ENCODE measurements around the gene POU2AF1.

POU2AF1 gene

GRCh38 chr11:111310723-111311122 is 68.4 kb downstream of the POU2AF1 start:
- no peak for TF ChIP-seq TOX (CRISPR knock-in tag; IDR thresholded peaks at IDR 0.05; ENCODE audit: borderline replicate concordance)
- no peak for TF ChIP-seq PATZ1 (CRISPR knock-in tag; IDR thresholded peaks at IDR 0.05; ENCODE audit: borderline replicate concordance)
- TF ChIP-seq, protein P1, sequence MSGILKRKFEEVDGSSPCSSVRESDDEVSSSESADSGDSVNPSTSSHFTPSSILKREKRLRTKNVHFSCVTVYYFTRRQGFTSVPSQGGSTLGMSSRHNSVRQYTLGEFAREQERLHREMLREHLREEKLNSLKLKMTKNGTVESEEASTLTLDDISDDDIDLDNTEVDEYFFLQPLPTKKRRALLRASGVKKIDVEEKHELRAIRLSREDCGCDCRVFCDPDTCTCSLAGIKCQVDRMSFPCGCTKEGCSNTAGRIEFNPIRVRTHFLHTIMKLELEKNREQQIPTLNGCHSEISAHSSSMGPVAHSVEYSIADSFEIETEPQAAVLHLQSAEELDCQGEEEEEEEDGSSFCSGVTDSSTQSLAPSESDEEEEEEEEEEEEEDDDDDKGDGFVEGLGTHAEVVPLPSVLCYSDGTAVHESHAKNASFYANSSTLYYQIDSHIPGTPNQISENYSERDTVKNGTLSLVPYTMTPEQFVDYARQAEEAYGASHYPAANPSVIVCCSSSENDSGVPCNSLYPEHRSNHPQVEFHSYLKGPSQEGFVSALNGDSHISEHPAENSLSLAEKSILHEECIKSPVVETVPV (CRISPR knock-in tag; IDR thresholded peaks at IDR 0.05), result no peak
- TF ChIP-seq, protein P2, sequence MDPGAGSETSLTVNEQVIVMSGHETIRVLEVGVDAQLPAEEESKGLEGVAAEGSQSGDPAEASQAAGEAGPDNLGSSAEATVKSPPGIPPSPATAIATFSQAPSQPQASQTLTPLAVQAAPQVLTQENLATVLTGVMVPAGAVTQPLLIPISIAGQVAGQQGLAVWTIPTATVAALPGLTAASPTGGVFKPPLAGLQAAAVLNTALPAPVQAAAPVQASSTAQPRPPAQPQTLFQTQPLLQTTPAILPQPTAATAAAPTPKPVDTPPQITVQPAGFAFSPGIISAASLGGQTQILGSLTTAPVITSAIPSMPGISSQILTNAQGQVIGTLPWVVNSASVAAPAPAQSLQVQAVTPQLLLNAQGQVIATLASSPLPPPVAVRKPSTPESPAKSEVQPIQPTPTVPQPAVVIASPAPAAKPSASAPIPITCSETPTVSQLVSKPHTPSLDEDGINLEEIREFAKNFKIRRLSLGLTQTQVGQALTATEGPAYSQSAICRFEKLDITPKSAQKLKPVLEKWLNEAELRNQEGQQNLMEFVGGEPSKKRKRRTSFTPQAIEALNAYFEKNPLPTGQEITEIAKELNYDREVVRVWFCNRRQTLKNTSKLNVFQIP (CRISPR knock-in tag; IDR thresholded peaks at IDR 0.05; ENCODE audit: borderline replicate concordance, low read depth), result no peak
- no peak for TF ChIP-seq ESRRG (CRISPR knock-in tag; IDR thresholded peaks at IDR 0.05)
- TF ChIP-seq ZC3H10 (CRISPR knock-in tag; IDR thresholded peaks at IDR 0.05), result no peak
- TF ChIP-seq ZNF70 (CRISPR knock-in tag; IDR thresholded peaks at IDR 0.05), result no peak
- TF ChIP-seq TCF4 (CRISPR knock-in tag; IDR thresholded peaks at IDR 0.05; ENCODE audit: borderline replicate concordance), result no peak
- TF ChIP-seq PPARA (CRISPR knock-in tag; IDR thresholded peaks at IDR 0.05; ENCODE audit: borderline replicate concordance), result no peak

DNA sequence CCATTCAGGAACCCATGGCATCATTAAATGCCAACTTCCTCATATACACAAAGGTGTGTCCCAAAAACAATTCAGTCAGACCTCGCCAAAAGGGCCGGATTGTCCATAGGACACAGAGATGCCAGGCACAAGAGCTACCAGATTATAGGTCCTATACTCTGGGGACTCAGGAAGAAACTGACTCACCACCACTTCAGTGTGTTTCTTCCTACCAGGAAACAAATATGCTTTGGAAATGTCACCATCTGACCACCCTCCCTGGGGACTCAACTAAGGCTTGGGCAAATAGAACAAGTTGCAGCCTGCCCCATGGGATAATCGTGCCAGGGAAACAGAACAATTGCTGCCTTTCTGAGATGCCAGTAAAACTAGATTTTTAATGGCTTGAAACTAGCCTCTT is 69.0 kb downstream of the POU2AF1 start:
- TF ChIP-seq ZFP30 (CRISPR knock-in tag; IDR thresholded peaks at IDR 0.05), result no peak
- TF ChIP-seq OSR1 (CRISPR knock-in tag; IDR thresholded peaks at IDR 0.05), result no peak
- TF ChIP-seq SNAI2 (CRISPR knock-in tag; IDR thresholded peaks at IDR 0.05), result no peak
- TF ChIP-seq ZNF70 (CRISPR knock-in tag; IDR thresholded peaks at IDR 0.05), result no peak
- no peak for TF ChIP-seq ZNF565 (CRISPR knock-in tag; conservative IDR thresholded peaks at IDR 0.05; ENCODE audit: low read depth)
- TF ChIP-seq ESRRG (CRISPR knock-in tag; IDR thresholded peaks at IDR 0.05), result no peak
- TF ChIP-seq CSDC2 (CRISPR knock-in tag; IDR thresholded peaks at IDR 0.05), result no peak
- no peak for TF ChIP-seq BACH2 (CRISPR knock-in tag; IDR thresholded peaks at IDR 0.05; ENCODE audit: borderline replicate concordance)
- no peak for TF ChIP-seq TOX (CRISPR knock-in tag; IDR thresholded peaks at IDR 0.05; ENCODE audit: borderline replicate concordance)
- no peak for TF ChIP-seq ZFP3 (CRISPR knock-in tag; IDR thresholded peaks at IDR 0.05)
- TF ChIP-seq RARB (CRISPR knock-in tag; IDR thresholded peaks at IDR 0.05), result no peak
- TF ChIP-seq ARNTL (CRISPR knock-in tag; IDR thresholded peaks at IDR 0.05; ENCODE audit: borderline replicate concordance, low read depth), result no peak
- TF ChIP-seq GLIS3 (CRISPR knock-in tag; IDR thresholded peaks at IDR 0.05), result no peak
- TF ChIP-seq, protein P2 (CRISPR knock-in tag; IDR thresholded peaks at IDR 0.05; ENCODE audit: borderline replicate concordance, low read depth), result no peak
- TF ChIP-seq PPARA (CRISPR knock-in tag; IDR thresholded peaks at IDR 0.05; ENCODE audit: borderline replicate concordance), result no peak
- TF ChIP-seq PATZ1 (CRISPR knock-in tag; IDR thresholded peaks at IDR 0.05; ENCODE audit: borderline replicate concordance), result no peak
- no peak for ATAC-seq

More at GRCh38 chr11:111310723-111311122, 68.4 kb downstream of the POU2AF1 start:
- ATAC-seq, result no peak

DNA sequence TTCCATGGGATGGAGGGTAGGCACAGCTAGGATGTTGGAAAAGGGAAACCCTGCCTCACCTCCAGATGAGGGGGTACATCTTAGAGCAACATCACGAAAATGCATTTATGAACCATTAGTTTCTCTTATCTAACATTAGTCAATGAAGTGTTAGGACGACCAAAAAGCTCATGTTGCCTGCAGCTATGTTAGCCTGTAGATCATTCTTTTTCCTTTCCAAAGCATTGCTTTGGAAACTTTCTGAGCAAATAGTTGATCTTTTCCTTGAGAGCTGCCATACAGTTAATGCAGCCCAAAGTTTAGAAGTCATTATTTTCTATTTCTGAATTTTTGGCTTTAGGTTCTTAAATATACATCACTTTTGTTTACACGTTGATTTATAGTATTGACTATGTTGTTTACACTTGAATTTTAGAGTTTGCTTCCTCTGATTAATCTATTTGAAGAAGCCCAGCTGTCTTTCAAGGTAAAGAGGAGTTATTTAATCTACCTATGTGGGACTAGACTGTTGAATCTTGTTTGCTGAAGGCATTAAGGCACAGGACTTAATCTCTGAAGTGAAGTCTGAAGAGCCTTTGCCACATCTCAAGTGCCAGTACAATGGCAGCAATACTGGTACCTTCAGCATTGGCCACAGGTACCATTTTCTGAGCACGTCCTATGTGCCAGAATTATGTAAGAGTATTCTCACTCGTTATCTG is 69.7 kb downstream of the POU2AF1 start:
- no peak for ATAC-seq
- TF ChIP-seq ISL1 (CRISPR knock-in tag; IDR thresholded peaks at IDR 0.05), result no peak
- no peak for TF ChIP-seq TOX (CRISPR knock-in tag; IDR thresholded peaks at IDR 0.05; ENCODE audit: borderline replicate concordance)
- no peak for TF ChIP-seq ZNF70 (CRISPR knock-in tag; IDR thresholded peaks at IDR 0.05)
- TF ChIP-seq ARNTL (CRISPR knock-in tag; IDR thresholded peaks at IDR 0.05; ENCODE audit: borderline replicate concordance, low read depth), result no peak
- TF ChIP-seq OSR1 (CRISPR knock-in tag; IDR thresholded peaks at IDR 0.05), result no peak
- TF ChIP-seq, protein P2 (CRISPR knock-in tag; IDR thresholded peaks at IDR 0.05; ENCODE audit: borderline replicate concordance, low read depth), result no peak
- no peak for TF ChIP-seq RARB (CRISPR knock-in tag; IDR thresholded peaks at IDR 0.05)
- TF ChIP-seq ZNF565 (CRISPR knock-in tag; conservative IDR thresholded peaks at IDR 0.05; ENCODE audit: low read depth), result no peak
- TF ChIP-seq CREB5 (CRISPR knock-in tag; IDR thresholded peaks at IDR 0.05; ENCODE audit: low read depth), result no peak
- TF ChIP-seq ZFP3 (CRISPR knock-in tag; IDR thresholded peaks at IDR 0.05), result no peak
- TF ChIP-seq TCF4 (CRISPR knock-in tag; IDR thresholded peaks at IDR 0.05; ENCODE audit: borderline replicate concordance), result no peak
- TF ChIP-seq, protein P1 (CRISPR knock-in tag; IDR thresholded peaks at IDR 0.05), result no peak

All from SK-N-SH treated with all-trans-retinoic acid at 6 μM for 48 hours (cell line).